NCI-H748 (cell line): ENCODE data around the gene METTL21C.

Experiments used
- DNase-seq: peaks from one replicate; lab custom pipeline; 2025; ENCODE audit not compliant: unreplicated experiment; lab: John Stamatoyannopoulos, UW

METTL21C gene

GRCh38 chr13:102697929-102698648 is 3.2 kb upstream of the METTL21C start:
- peak; percentile 3 for DNase-seq

- DNase-seq, result no peak
Measured at GRCh38 chr13:102697264-102697663, 2.4 kb upstream of the METTL21C start.

- no peak for DNase-seq
Measured at GRCh38 chr13:102696465-102696864, 1.6 kb upstream of the METTL21C start.

GRCh38 chr13:102693776-102694175 is 1.1 kb downstream of the METTL21C start:
- no peak for DNase-seq

GRCh38 chr13:102693250-102693649 is 1.6 kb downstream of the METTL21C start:
- DNase-seq, result no peak

- DNase-seq, result no peak
Measured at GRCh38 chr13:102692491-102692826, 2.4 kb downstream of the METTL21C start.

GRCh38 chr13:102690883-102691282 is 4.0 kb downstream of the METTL21C start:
- no peak for DNase-seq

- DNase-seq, result no peak
Measured at GRCh38 chr13:102688306-102688973, 6.4 kb downstream of the METTL21C start.

- no peak for DNase-seq
Measured at GRCh38 chr13:102687520-102687919, 7.3 kb downstream of the METTL21C start.

GRCh38 chr13:102686024-102686423 is 8.8 kb downstream of the METTL21C start:
- DNase-seq, result no peak

- no peak for DNase-seq
Measured at GRCh38 chr13:102683637-102684036, 11.2 kb downstream of the METTL21C start.

GRCh38 chr13:102682727-102683126 is 12.1 kb downstream of the METTL21C start:
- DNase-seq, result no peak

GRCh38 chr13:102682211-102682610 is 12.6 kb downstream of the METTL21C start:
- no peak for DNase-seq

- DNase-seq, result no peak
Measured at GRCh38 chr13:102680842-102681740, 13.8 kb downstream of the METTL21C start.

- no peak for DNase-seq
Measured at GRCh38 chr13:102680133-102680717, 14.6 kb downstream of the METTL21C start.

- DNase-seq, result no peak
Measured at GRCh38 chr13:102679449-102680132, 15.3 kb downstream of the METTL21C start.

- DNase-seq, result no peak
Measured at GRCh38 chr13:102678339-102679107, 16.3 kb downstream of the METTL21C start.

- DNase-seq, result no peak
Measured at GRCh38 chr13:102677122-102677521, 17.7 kb downstream of the METTL21C start.

GRCh38 chr13:102675115-102675514 is 19.7 kb downstream of the METTL21C start:
- no peak for DNase-seq

- no peak for DNase-seq
Measured at GRCh38 chr13:102670130-102670529, 24.7 kb downstream of the METTL21C start.
